Activated T-cell treated with anti-CD3 and anti-CD28 coated beads for 48 hours (primary cell): Measurements from ENCODE around the gene SORL1.

ENCODE experiments used
- DNase-seq: peaks from one replicate; pipeline ENCODE4 v3.0.0-alpha.2; 2020; ENCODE audit warnings: low read depth

SORL1 gene

GRCh38 chr11:121512468-121513465 lies 60.7 kb downstream of the SORL1 start:
- no peak for DNase-seq

- DNase-seq: no peak
Observed at GRCh38 chr11:121513807-121514206, 61.7 kb downstream of the SORL1 start.

- no peak for DNase-seq
Observed at GRCh38 chr11:121514432-121515334, 62.6 kb downstream of the SORL1 start.

- no peak for DNase-seq
Observed at GRCh38 chr11:121515335-121515671, 63.2 kb downstream of the SORL1 start.

GRCh38 chr11:121517996-121518395 lies 65.9 kb downstream of the SORL1 start:
- DNase-seq: no peak

- no peak for DNase-seq
Observed at GRCh38 chr11:121520243-121521144, 68.4 kb downstream of the SORL1 start.

GRCh38 chr11:121521145-121522042 lies 69.3 kb downstream of the SORL1 start:
- no peak for DNase-seq

GRCh38 chr11:121522043-121522941 lies 70.2 kb downstream of the SORL1 start:
- DNase-seq: no peak

GRCh38 chr11:121523581-121524232 lies 71.6 kb downstream of the SORL1 start:
- no peak for DNase-seq

GRCh38 chr11:121524233-121524631 lies 72.1 kb downstream of the SORL1 start:
- DNase-seq: no peak

- DNase-seq: no peak
Observed at GRCh38 chr11:121525376-121525775, 73.3 kb downstream of the SORL1 start.

- DNase-seq: no peak
Observed at GRCh38 chr11:121530257-121530656, 78.1 kb downstream of the SORL1 start.

- DNase-seq: no peak
Observed at GRCh38 chr11:121533601-121534000, 81.5 kb downstream of the SORL1 start.

- no peak for DNase-seq
Observed at GRCh38 chr11:121534131-121535093, 82.3 kb downstream of the SORL1 start.

GRCh38 chr11:121535129-121535796 lies 83.1 kb downstream of the SORL1 start:
- no peak for DNase-seq

GRCh38 chr11:121536126-121536525 lies 84.0 kb downstream of the SORL1 start:
- no peak for DNase-seq

GRCh38 chr11:121538054-121538453 lies 85.9 kb downstream of the SORL1 start:
- no peak for DNase-seq
